Cardiac fibroblast (primary cell): ENCODE measurements around the gene TFR2.

Experiments used
- DNase-seq, 2 donors: peaks; one replicate each; pipeline versions ENCODE4 v3.0.0 to v3.0.0-alpha.2; 2010; ENCODE audit warnings: low read depth in 2 of 2
- H3K4me3 ChIP-seq, 2 donors: replicated peaks in 1 of 2; 1 replicate in 1 of 2; 2 replicates in 1 of 2; pipeline ENCODE4 v1.5.1; 2011; ENCODE audit warnings: low read depth in 2 of 2, low read length in 2 of 2, mild to moderate bottlenecking in 2 of 2, moderate library complexity in 1 of 2
- CTCF ChIP-seq: IDR thresholded peaks from one replicate; pipeline ENCODE4 v1.5.1; 2011; ENCODE audit warnings: low read depth, mild to moderate bottlenecking, low read length, inconsistent platforms

The TFR2 gene

GRCh38 chr7:100607111-100607510, 34.2 kb downstream of the TFR2 start:
- H3K4me3 ChIP-seq: no peak overlapping the region
- peak in 1 of 2 donors; percentile 67 for DNase-seq
- peak; percentile 11 for TF ChIP-seq CTCF

- H3K4me3 ChIP-seq: no peak overlapping the region
- no peak for TF ChIP-seq CTCF
- no peak for DNase-seq
Measured at GRCh38 chr7:100606313-100606712, 35.0 kb downstream of the TFR2 start.

- TF ChIP-seq CTCF: no peak
- no peak for DNase-seq
- H3K4me3 ChIP-seq: peak overlapping the region; percentile 77 to 84
Measured at GRCh38 chr7:100604976-100605911, 36.1 kb downstream of the TFR2 start.

- TF ChIP-seq CTCF: peak; percentile 44
- peak overlapping the region; percentile 77 to 84 for H3K4me3 ChIP-seq
- DNase-seq: peak; percentile 66 to 80
Measured at GRCh38 chr7:100604028-100604975, 37.0 kb downstream of the TFR2 start.

GRCh38 chr7:100603726-100604027, 37.7 kb downstream of the TFR2 start:
- peak in 1 of 2 donors; percentile 25 for DNase-seq
- TF ChIP-seq CTCF: no peak
- H3K4me3 ChIP-seq: peak overlapping the region; percentile 77 to 84

GRCh38 chr7:100602889-100603725, 38.2 kb downstream of the TFR2 start:
- TF ChIP-seq CTCF: no peak
- peak; percentile 76 to 90 for DNase-seq
- H3K4me3 ChIP-seq: peak overlapping the region; percentile 77 to 84
